Cerebellar nuclear complex (tissue), 1 donor: ENCODE data around the gene ADAM10.
"Not testable (repeated sequence)": the region's sequence is repeated elsewhere in the genome, so short reads cannot be mapped to it uniquely, and the experiment has no call there.

Source experiments
- DNase-seq, 2 experiments: peaks; one replicate each; lab custom pipeline; 2025; lab: John Stamatoyannopoulos, UW

Gene ADAM10

DNA sequence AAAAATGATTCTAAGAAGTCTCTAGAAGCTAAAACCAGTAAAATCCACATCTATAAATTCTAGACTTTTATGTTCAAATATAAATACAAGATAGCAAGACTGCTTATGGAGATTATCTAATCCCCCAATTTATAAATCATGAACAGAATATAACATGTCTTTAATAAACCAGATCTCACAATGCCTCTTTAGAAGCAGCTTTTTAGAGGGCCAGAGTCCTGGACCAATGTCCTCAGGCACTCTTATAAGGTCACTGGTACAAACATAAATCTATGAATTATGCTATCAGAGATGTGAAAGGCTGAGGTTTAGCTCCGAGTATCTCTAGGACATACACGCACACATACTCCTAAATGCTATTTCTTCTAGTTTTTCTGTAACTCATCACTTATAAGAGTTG is 78.3 kb downstream of the ADAM10 start:
- DNase-seq, result no peak

DNA sequence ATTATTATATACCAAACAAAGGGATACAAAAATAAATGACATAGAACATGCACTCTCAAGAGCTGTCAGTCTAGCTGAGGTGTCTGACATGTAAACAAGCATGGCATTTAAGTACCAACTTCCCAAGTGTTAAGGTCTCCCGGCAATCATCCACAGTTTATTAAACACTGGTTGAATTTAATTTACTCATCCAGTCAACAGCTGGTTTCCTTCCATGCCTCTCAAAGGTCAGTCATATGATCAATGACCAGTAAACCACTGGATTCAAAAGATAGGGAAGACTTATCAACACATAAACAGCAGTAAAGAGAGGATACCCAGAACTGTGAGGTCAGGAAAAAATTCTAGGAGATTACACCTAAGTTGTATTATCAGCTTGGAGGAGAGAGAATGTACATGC is 80.4 kb downstream of the ADAM10 start:
- no peak for DNase-seq

DNA sequence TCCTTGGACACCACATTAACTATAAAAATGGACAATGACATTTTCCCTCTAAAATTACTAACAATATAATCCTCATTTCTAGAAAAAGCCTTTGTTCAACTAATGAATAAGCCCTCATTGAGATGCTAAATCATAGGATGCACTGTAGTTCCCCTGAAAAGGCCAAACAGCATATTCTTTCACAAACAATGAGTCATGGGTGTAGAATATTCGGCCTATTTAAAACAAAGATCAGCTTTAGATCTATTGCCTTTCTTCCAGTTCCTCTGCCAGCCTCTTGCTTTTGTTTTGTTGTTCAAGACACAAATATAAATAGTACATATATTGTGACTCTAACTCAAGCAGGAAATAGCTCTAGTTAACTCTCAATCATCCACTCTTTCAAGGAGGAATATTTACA is 82.5 kb downstream of the ADAM10 start:
- DNase-seq, result no peak

DNA sequence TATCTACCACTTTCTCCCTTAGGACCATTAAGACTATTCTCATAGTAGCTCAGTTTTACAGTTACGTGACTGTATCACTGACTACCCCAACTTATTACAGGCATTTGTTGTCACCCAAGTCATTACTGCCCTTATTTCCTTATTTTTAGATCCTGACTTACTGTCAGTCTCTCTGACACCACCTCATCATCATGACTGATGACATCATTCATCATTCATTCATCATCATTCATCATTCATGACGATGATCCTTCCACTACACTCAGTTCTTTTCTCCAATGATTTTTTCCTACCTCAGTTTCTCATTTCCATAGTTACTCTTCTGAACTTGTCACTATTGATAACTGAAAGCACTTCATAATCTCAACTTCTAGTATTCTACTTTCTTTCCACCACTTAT is 83.8 kb downstream of the ADAM10 start:
- DNase-seq, result no peak

DNA sequence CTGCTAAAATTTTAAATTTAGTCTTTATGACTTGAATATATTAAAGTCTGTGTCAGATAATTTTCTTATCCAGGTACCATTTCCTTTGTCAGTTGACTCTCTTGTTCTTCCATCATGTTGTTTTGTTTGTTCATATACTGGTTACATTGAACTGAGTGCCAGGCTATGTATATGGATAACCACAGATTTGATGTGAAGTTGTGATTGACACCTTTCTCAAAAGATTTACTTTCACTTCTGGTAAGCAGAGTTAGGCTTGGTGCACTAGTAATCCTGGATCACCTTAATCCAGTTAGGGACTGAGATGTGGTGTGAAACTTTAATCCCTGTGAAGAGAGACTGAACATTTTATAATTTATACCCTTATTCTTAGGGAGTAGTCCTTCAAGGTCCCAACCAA is 99.4 kb downstream of the ADAM10 start:
- DNase-seq, result no peak

DNA sequence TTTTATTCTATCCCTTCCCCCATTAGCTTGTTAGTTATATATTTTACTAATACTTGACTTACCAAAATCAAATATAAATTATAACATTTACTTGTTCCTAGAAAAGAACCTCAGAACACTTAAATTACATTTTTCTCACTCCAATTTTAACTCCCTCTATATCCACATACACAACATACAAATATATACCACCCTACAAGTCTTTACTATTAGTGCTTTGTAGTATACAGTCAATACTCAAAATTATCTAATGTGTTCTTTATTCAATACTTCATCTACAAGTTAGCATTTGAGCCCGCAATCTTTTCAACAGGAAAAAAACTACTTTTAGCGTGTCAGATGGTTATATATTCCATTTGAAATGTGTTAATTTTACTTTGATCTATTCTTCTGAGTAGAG is 100.3 kb downstream of the ADAM10 start:
- DNase-seq, result no peak

DNA sequence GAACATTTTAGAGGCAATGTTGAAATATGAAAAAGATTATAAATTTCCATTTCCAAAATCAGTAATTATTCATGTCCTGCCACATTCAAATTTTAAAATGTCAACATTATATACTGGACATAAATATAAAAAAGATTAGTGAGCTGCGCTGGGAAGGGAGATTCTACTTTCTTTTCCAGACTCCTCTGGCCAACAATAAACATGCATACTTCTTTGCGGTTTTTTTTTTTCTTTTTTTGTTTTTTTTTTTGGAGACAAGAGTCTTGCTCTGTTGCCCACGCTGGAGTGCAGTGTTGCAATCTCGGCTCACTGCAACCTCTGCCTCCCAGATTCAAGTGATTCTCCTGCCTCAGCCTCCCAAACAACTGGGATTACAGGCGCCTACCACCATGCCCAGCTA is 105.5 kb downstream of the ADAM10 start:
- no peak for DNase-seq

DNA sequence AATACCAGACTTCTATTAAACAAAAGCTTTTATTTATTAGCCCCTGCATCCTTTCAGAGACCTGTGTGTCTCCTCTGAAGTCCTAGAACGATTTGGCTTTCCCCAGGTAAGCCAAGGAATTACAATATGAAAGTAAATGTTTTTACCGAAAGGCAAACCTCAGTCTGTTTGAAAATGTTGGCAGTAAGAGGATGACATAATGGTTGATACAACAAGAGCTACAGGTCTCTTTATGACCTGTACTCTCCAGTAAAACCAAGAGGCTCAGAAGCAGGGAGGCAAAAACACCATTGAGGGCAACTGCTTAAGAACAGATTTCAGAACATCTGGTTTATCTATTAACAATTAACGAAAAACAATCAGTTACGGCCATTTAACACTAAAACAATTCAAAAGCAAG is 107.8 kb downstream of the ADAM10 start:
- no peak for DNase-seq

DNA sequence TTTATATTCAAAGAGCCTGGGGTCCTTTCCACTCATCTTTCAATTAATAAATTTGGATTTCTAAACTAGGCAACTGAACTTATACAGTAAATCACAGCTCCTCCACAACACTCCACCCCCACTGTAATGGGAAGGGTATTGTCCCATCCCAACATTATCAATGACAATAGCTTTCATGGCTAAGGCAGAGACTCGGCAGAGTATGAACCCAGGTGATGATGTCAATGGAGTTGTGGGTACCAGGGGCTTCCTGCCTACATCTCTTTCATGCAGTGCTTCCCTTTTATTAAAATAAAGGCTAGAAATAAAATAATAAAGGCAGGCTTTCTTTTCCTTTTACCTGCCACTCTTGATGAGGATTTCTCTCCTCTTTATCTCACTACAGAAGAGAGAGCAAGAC is 109.5 kb downstream of the ADAM10 start:
- no peak for DNase-seq

DNA sequence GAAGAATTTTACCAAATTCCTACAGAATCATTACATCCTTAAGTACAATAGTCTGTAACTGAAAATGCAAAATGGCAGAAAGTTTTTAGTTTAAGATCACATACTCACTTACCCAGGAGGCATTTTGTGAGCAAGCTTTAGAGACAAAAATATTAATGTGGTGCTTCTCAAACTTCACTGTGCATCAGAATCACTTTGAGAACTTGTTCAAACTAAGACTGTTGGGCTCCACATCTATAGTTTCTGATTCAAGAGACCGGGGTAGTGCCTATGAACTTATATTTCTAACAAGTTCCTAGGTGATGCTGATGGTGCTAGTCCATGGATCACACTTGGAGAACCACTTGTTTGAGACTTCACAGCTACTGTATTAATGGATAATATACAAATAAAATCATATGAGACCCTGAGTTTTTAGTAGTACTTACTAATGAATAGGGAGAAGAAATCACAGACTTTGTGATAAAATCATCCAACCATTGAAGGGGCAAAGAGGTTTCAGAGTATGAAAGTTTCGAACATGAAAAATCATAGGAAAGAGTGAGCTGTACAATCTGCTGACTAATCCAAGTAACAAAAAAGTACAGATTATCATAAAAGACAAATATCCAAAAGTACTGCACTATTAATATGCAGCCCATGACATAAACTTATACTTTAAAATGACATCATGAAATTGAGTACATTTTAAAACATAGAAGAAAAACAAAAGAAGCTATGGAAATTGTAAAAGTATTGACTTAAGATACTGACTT is 110.3 kb downstream of the ADAM10 start:
- no peak for DNase-seq

DNA sequence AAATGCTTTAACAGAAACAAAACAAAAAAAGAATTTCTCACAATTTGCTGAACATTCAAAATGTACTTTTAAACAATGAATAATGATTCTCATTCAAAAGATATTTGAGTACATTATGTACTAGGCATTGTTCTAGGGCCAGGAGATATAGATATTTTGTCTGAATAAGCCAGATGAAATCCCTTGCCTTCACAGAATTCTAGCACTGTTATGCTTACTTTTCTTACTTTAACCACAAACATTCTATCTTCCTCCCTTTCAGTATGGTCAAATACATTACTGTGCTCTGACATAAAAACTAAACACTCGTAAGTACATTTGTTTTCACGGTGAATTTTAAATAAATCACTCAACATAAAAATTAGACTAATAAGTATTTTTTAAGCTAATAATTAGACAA is 116.7 kb downstream of the ADAM10 start:
- DNase-seq, result no peak

DNA sequence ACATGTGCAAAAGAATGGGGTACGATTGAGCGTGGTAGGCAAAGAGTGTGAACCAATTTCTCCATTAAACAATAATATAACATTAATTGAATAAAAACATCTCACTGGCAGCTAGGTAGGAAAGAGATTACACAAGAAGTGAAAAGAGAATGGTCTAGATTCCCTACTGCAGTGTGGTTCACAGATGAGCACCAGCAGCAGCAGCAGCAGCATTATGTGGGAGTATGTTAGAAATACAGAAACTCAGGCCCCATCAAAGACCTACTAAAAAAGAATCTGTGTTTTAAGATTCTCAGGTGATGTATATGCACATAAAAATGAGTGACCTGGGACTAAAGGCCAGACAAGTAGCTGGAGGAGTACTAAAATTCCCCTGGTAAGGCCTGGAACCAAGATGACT is 118.2 kb downstream of the ADAM10 start:
- DNase-seq, result no peak

DNA sequence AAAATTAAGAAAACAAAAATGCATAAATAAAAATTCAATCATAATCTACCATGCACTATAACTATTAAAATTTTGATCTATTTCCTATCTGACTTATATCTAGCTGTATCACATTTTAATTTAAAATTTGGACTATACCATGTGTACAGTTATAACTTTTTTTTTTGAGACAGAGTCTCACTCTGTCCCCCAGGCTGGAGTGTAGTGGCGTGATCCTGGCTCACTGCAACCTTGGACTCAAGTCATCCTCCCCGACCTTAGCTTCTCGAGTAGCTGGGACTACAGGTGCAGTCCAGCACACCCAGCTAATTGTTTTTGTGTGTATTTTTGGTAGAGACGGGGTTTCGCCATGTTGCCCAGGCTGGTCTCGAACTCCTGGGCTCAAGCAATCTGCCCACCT is 119.9 kb downstream of the ADAM10 start:
- no peak for DNase-seq

DNA sequence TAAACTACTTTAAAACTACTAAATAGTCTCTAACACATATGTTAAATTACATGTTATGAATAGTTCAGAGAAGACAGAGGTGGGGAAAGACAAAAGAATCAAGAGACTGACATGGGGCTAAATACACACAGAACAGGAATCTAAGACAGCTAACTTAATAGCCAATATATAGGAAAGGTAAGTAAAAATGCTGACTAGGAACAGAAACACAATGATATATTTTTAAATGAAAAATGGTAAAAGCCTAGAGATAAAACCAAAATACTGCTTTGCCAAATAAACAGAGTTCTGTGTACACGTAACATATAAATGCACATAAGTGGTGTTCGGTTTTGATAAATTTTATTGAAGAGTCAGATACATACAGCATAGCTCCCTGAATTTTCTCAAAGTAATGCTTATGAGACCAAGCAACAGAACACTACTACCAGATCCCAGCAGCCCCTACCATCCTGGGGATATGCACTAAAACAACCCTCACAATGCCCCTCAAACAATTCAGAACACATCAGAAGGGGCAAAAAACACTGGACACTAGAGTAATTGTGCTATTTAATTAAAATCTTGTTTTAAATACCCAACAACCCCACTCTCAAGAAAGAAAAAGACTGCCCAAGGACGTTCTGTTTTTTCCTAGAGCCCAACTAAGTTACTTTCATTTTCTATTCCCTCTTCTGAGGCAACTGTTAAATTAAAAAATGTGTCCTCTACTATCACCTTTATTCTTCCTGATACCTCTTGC is 121.1 kb downstream of the ADAM10 start:
- DNase-seq, result no peak

DNA sequence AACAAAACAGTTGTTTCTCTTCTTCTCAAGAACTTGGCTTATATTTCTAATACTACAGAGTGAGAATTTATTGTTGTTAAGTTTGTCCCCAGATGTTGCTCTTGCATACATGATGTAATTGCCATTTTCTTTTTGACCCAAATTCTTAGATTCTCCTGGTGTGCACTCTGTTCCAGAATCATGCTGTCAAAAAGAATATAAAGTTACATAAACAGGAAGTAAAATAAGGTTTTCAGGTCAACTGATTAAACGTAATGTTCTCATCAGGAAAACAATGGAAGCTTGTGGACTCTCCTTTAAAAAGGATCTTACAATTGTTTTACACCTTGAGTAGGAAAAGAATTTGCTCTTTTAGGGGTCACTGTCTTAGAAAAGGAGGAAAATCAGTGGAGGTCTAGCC is 121.8 kb downstream of the ADAM10 start:
- no peak for DNase-seq

DNA sequence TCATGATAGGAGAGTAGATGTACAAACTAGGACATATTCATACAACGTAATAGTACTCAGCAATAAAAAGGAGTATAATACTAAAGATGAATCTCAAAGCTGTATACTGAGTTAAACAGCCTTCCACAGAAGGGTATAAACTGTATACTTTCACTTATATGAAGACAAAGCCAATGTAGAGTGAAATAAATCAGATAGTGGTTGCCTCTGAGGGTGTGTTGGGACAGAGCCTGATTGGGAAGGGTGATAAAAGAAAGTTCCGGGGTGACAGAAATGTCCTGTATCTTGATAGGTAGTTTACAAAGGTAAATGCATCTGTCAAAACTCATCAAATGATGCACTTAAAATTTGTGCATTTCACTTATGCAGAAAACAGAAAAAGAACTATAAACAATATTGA is 122.5 kb downstream of the ADAM10 start:
- DNase-seq, result no peak

DNA sequence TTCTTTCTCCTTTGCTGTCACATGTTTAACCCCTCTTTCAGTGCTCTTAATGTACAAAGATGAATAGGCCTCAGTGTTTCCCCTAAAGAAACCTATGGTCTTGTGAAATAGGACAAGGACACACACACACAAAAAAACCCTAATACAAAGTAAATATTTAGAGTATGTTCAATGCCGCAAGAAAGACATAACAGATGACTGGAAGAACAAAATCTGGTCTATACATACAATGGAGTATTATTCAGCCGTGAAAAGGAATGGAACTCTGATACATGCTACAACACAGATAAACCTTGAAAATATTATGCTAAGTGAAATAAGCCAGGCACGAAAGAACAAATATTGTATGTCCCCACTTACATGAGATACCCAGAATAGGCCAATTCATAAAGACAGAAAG is 123.1 kb downstream of the ADAM10 start:
- DNase-seq, result no peak

DNA sequence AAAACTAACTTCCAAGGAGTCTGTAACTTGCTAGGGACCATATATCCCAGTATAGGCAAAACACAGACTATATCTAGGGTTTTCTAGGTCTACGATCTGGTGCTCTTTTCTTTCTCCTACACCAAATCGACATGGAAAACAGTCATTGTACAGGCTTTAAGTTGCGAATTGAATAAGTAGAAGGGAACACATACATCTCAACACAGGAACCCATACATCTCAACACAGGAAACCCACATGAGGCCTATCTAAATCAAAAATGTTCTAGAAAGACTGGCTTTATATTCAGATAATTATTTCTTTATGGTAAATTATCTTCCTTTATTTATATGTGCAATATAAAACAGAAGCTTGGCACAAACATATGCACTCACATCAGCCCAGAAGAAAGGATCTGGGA is 126.6 kb downstream of the ADAM10 start:
- DNase-seq, result no peak

DNA sequence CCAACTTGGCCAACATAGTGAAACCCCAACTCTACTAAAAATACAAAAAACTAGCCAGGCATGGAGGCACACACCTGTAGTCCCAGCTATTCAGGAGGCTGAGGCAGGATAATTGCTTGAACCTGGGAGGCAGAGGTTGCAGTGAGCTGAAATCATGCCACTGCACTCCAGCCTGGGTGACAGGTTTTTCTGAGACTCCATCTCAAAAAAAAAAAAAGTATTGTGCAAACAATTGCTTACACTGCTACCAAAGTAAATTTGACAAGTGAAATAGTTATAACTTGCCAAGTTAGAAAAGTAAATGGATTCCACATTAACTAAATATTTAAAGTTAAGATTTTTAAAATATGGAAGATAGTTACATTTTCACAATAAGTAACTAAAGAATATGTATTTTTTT is 129.2 kb downstream of the ADAM10 start:
- DNase-seq, result not testable (repeated sequence)

DNA sequence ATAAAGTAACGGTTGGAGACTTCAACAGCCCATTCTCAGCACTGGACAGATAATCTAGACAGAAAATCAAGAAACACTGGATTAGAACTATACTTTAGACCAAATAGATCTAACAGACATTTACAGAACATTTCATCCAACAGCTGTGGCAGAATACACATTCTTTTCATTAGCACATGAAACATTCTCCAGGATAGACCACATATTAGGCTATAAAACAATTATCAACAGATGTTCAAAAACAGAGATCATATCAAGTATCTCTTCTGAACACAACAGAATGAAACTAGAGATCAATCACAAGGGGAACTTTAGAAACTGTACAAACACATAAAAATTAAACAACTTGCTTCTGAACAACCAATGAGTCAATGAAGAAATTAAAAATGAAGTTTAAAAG is 133.3 kb downstream of the ADAM10 start:
- no peak for DNase-seq

DNA sequence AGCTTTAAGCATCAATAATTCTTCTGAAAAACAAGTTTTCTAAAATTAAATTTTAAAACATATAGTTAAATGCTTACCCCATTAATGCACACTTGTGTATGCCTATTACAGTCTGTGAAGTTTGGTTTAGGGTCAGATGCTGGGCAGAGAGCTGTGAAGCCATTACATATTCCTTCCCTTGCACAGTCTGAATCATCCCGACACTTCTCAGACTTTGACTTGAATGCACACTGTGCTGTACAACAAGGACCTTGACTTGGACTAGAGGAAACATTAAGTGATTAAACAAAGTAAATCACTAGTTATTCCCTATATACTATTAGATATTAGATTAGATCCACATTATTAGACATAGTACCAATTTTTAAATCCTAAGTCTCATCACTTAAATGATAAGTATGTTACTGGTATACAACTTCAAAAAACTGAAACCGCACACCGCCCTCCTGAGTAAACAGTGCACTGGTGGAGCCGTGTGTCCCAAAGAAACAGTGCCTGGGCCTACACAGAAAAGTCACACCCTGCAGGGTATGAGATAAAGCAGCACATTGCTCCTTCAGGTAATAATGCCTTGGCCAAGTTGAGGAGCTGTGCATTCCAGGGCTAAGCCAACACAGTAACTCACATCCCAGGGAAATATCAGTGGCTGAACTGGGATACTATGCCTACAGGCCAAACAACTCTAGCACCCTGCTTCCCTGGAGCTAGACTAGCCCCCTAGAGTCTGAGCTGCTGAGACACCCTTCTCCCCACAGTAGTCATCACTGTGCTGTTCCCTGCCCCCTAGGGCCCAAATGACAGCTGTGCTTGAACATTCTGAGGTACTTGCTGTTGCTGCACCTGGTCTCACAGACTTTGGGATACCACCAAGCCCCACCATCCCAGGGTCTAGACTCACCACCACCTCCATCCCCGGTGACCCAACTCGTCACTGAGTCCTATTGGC is 137.5 kb downstream of the ADAM10 start:
- no peak for DNase-seq

DNA sequence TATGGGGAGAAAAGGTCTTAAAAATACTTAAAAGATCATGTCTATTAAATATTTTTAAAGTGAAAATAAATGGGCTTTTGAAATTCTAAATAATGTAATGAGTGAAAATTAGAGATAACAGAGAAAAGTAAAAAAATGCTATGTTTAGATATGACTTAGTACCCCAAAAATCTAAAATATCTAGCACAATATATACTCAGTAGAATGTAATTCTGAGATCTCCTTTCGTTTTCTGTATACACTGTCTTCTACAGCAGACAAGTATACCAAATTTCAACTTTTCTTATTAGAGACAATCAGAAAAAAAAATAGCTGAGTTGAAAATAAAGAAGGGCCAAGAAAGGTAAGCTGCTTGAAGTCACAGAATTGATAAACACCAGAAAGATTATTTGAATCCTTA is 140.8 kb downstream of the ADAM10 start:
- no peak for DNase-seq

DNA sequence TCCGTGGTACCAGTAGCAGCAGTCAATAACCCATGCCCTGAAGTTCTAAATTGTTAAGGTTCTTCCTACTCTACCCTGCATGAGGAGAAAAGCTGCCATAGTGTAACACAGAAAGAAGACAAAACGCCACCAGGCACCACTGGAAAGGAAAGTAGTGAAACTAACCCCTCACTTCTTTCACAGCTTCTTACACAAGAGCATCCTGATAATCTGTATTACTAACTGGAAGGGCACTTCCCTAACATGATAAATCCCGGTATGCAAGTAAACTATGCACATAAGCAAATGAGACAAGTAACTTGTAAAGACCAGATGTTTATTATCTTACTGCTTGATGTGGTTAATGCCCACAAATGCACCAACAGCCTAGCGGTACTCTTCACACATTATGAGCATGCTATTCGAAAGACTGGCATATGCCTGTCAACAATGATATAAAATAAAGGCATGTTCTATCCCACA is 141.3 kb downstream of the ADAM10 start:
- no peak for DNase-seq
